Activated T-cell treated with anti-CD3 and anti-CD28 coated beads, Interleukin-2, amount 50 U/mL, for 24 hours (primary cell): Measurements from ENCODE around the gene GRN.
A peak's percentile ranks its signal among the peaks of the same experiment; 100 is the strongest.
"Not testable (repeated sequence)": the region's sequence is repeated elsewhere in the genome, so short reads cannot be mapped to it uniquely, and the experiment has no call there.

Experiments
- DNase-seq: peaks from one replicate; pipeline ENCODE4 v3.0.0-alpha.2; 2020
- H3K27ac Mint-ChIP-seq: 2 replicates; pipeline ENCODE4 v1.8.0; 2020; ENCODE audit warnings: mild to moderate bottlenecking, mixed read lengths
- H3K27me3 Mint-ChIP-seq: 2 replicates; pipeline ENCODE4 v1.8.0; 2020; ENCODE audit warnings: mixed read lengths
- H3K36me3 Mint-ChIP-seq: 2 replicates; pipeline ENCODE4 v1.8.0; 2020; ENCODE audit warnings: low read depth, mixed read lengths
- H3K4me1 Mint-ChIP-seq: 2 replicates; pipeline ENCODE4 v1.8.0; 2020; ENCODE audit warnings: low read depth, mixed read lengths
- H3K4me3 Mint-ChIP-seq: 2 replicates; pipeline ENCODE4 v1.8.0; 2020; ENCODE audit warnings: mild to moderate bottlenecking, moderate library complexity, mixed read lengths
- H3K9me3 Mint-ChIP-seq: 2 replicates; pipeline ENCODE4 v1.8.0; 2020; ENCODE audit warnings: mixed read lengths

The GRN gene

GRCh38 chr17:44384823-44385286 is 39.8 kb downstream of the GRN start:
- no peak overlapping the region for H3K27ac Mint-ChIP-seq
- peaks cover 16% of the 10 kb centered on the region for H3K4me1 Mint-ChIP-seq
- H3K36me3 Mint-ChIP-seq: no peaks in the 10 kb centered on the region
- H3K4me3 Mint-ChIP-seq: peak overlapping the region; percentile 71
- no peak for DNase-seq
- peaks cover 31% of the 10 kb centered on the region for H3K27me3 Mint-ChIP-seq
- H3K9me3 Mint-ChIP-seq: no peaks in the 10 kb centered on the region

- H3K9me3 Mint-ChIP-seq: no peaks in the 10 kb centered on the region
- H3K36me3 Mint-ChIP-seq: no peaks in the 10 kb centered on the region
- H3K4me1 Mint-ChIP-seq: peaks cover 16% of the 10 kb centered on the region
- DNase-seq: peak; percentile 89
- H3K27me3 Mint-ChIP-seq: peaks cover 31% of the 10 kb centered on the region
- no peak overlapping the region for H3K27ac Mint-ChIP-seq
- H3K4me3 Mint-ChIP-seq: peak overlapping the region; percentile 71
These were observed 40.4 kb downstream of the GRN start for GRCh38 chr17:44385287-44386181.

- H3K9me3 Mint-ChIP-seq: no peaks in the 10 kb centered on the region
- no peaks in the 10 kb centered on the region for H3K36me3 Mint-ChIP-seq
- DNase-seq: no peak
- no peak overlapping the region for H3K27ac Mint-ChIP-seq
- H3K4me1 Mint-ChIP-seq: peaks cover 16% of the 10 kb centered on the region
- peak overlapping the region; percentile 71 for H3K4me3 Mint-ChIP-seq
- H3K27me3 Mint-ChIP-seq: peaks cover 31% of the 10 kb centered on the region
These were observed 41.1 kb downstream of the GRN start for GRCh38 chr17:44386182-44386525.

GRCh38 chr17:44387804-44388203 is 42.7 kb downstream of the GRN start:
- H3K4me1 Mint-ChIP-seq: peaks cover 17% of the 10 kb centered on the region
- no peaks in the 10 kb centered on the region for H3K36me3 Mint-ChIP-seq

GRCh38 chr17:44389281-44389680 is 44.2 kb downstream of the GRN start, which contains the start of gene ITGA2B:
Gene ITGA2B, minus strand, starts transcription at chr17:44389649. Its CDS starts 176 bp downstream, at chr17:44389473.
- Mint-ChIP-seq H3K4me3 (no peak within 1 kb of the TSS), H3K36me3 (no peaks in the 10 kb centered on the region), H3K27ac (no peak within 1 kb of the TSS), H3K9me3 (no peaks in the 10 kb centered on the region), H3K27me3 (peaks cover 26% of the 10 kb centered on the region), H3K4me1 (peaks cover 26% of the 10 kb centered on the region)
- DNase-seq: no peak

More at GRCh38 chr17:44387804-44388203, 42.7 kb downstream of the GRN start:
- Mint-ChIP-seq H3K27me3 (peaks cover 31% of the 10 kb centered on the region), H3K4me3 (no peak overlapping the region), H3K9me3 (no peaks in the 10 kb centered on the region), H3K27ac (no peak overlapping the region)
- no peak for DNase-seq

- H3K4me1 Mint-ChIP-seq: peaks cover 24% of the 10 kb centered on the region
- no peaks in the 10 kb centered on the region for H3K9me3 Mint-ChIP-seq
- no peaks in the 10 kb centered on the region for H3K36me3 Mint-ChIP-seq
- no peak for DNase-seq
- no peak overlapping the region for H3K27ac Mint-ChIP-seq
- no peak overlapping the region for H3K4me3 Mint-ChIP-seq
- peaks cover 22% of the 10 kb centered on the region for H3K27me3 Mint-ChIP-seq
These were observed 44.7 kb downstream of the GRN start for GRCh38 chr17:44389723-44390202.

GRCh38 chr17:44390250-44390870 is 45.3 kb downstream of the GRN start:
- H3K36me3 Mint-ChIP-seq: no peaks in the 10 kb centered on the region
- DNase-seq: no peak
- H3K4me1 Mint-ChIP-seq: peaks cover 20% of the 10 kb centered on the region
- no peak overlapping the region for H3K4me3 Mint-ChIP-seq
- H3K27ac Mint-ChIP-seq: no peak overlapping the region
- no peaks in the 10 kb centered on the region for H3K9me3 Mint-ChIP-seq
- peaks cover 19% of the 10 kb centered on the region for H3K27me3 Mint-ChIP-seq

GRCh38 chr17:44394112-44394511 is 49.0 kb downstream of the GRN start:
- Mint-ChIP-seq H3K36me3 (peaks cover 30% of the 10 kb centered on the region), H3K4me1 (peaks cover 17% of the 10 kb centered on the region)
- H3K27me3 Mint-ChIP-seq, H3K4me3 Mint-ChIP-seq, DNase-seq, H3K27ac Mint-ChIP-seq, H3K9me3 Mint-ChIP-seq: not testable (repeated sequence)

GRCh38 chr17:44394833-44395232 is 49.7 kb downstream of the GRN start:
- Mint-ChIP-seq H3K27ac (no peak overlapping the region), H3K36me3 (peaks cover 37% of the 10 kb centered on the region), H3K4me3 (no peak overlapping the region), H3K27me3 (no peaks in the 10 kb centered on the region), H3K4me1 (peaks cover 17% of the 10 kb centered on the region), H3K9me3 (no peaks in the 10 kb centered on the region)
- DNase-seq: no peak

- Mint-ChIP-seq H3K36me3 (peaks cover 56% of the 10 kb centered on the region), H3K4me1 (peaks cover 16% of the 10 kb centered on the region), H3K9me3 (no peaks in the 10 kb centered on the region), H3K4me3 (no peak overlapping the region), H3K27me3 (no peaks in the 10 kb centered on the region), H3K27ac (no peak overlapping the region)
- DNase-seq: no peak
These were observed 51.8 kb downstream of the GRN start for GRCh38 chr17:44396946-44397345.

- no peaks in the 10 kb centered on the region for H3K27me3 Mint-ChIP-seq
- peaks cover 21% of the 10 kb centered on the region for H3K4me1 Mint-ChIP-seq
- H3K27ac Mint-ChIP-seq: no peak overlapping the region
- H3K9me3 Mint-ChIP-seq: no peaks in the 10 kb centered on the region
- no peak overlapping the region for H3K4me3 Mint-ChIP-seq
- DNase-seq: no peak
- H3K36me3 Mint-ChIP-seq: peaks cover 62% of the 10 kb centered on the region
These were observed 52.7 kb downstream of the GRN start for GRCh38 chr17:44397479-44398440.

GRCh38 chr17:44398692-44399691 is 53.9 kb downstream of the GRN start:
- DNase-seq: no peak
- H3K27ac Mint-ChIP-seq: no peak overlapping the region
- H3K36me3 Mint-ChIP-seq: peaks cover 74% of the 10 kb centered on the region
- peaks cover 14% of the 10 kb centered on the region for H3K4me1 Mint-ChIP-seq
- H3K9me3 Mint-ChIP-seq: no peaks in the 10 kb centered on the region
- H3K27me3 Mint-ChIP-seq: no peaks in the 10 kb centered on the region
- no peak overlapping the region for H3K4me3 Mint-ChIP-seq

- Mint-ChIP-seq H3K27ac (peak overlapping the region; percentile 5), H3K36me3 (peaks cover 85% of the 10 kb centered on the region), H3K4me3 (no peak overlapping the region), H3K27me3 (no peaks in the 10 kb centered on the region), H3K4me1 (peaks cover 12% of the 10 kb centered on the region), H3K9me3 (no peaks in the 10 kb centered on the region)
- no peak for DNase-seq
These were observed 55.2 kb downstream of the GRN start for GRCh38 chr17:44400226-44400847.
